Vagina (tissue), 2 donors: ENCODE data around the gene MAB21L4.

Experiments
- CTCF ChIP-seq, 3 experiments: fragments of 450-650 bp in 2 of 3; fragments of 200-600 bp in 1 of 3; sonication (generic) in 1 of 3; IDR thresholded peaks; one replicate each; pipeline ENCODE4 v1.5.1; 2017 to 2019; ENCODE audit warnings: antibody characterized with exemption in 3 of 3, mild to moderate bottlenecking in 2 of 3, moderate library complexity in 2 of 3
- POLR2A ChIP-seq, 2 donors: fragments of 450-650 bp; IDR thresholded peaks; one replicate each; pipeline ENCODE4 v1.6.1; 2017; ENCODE audit warnings: antibody characterized with exemption in 2 of 2, mild to moderate bottlenecking in 2 of 2, moderate library complexity in 2 of 2
- POLR2AphosphoS5 ChIP-seq, 2 donors: sonication (generic); formaldehyde crosslinking; IDR thresholded peaks; one replicate each; pipeline ENCODE4 v1.9.0; 2017; ENCODE audit warnings: antibody characterized with exemption in 2 of 2, mild to moderate bottlenecking in 2 of 2, low read depth in 1 of 2; ENCODE audit not compliant: insufficient read depth in 1 of 2

GRCh38 chr2:240921311-240921994 lies 25.5 kb upstream of the MAB21L4 start:
- TF ChIP-seq CTCF (IDR thresholded peaks at IDR 0.05) = no peak
- no peak for TF ChIP-seq POLR2A (IDR thresholded peaks at IDR 0.05)
- peak in 1 of 2 donors; percentile 40 for TF ChIP-seq POLR2AphosphoS5 (IDR thresholded peaks at IDR 0.05; ENCODE audit: insufficient read depth in 1 of 2, low read depth in 1 of 2)
